SJCRH30 (cell line): ENCODE measurements around the gene MAP3K15. TPM values are rescaled to one million over a fixed set of nuclear protein-coding genes. Genes with fewer than 3 reads are reported as not detected.

Experiments
- DNase-seq, 2 experiments: peaks; one replicate each; pipeline ENCODE4 v3.0.0-alpha.2; 2015 to 2020
- H3K27ac ChIP-seq: fragments of 250-450 bp; sonication (Bioruptor Pico); 2 replicates; pipeline ENCODE4 v1.5.1; 2020; ENCODE audit warnings: mild to moderate bottlenecking, moderate library complexity
- H3K27me3 ChIP-seq: fragments of 250-450 bp; sonication (Bioruptor Pico); 2 replicates; pipeline ENCODE4 v1.5.1; 2020; ENCODE audit warnings: mild to moderate bottlenecking, moderate library complexity
- H3K36me3 ChIP-seq: fragments of 250-450 bp; sonication (Bioruptor Pico); 2 replicates; pipeline ENCODE4 v1.5.1; 2020; ENCODE audit warnings: mild to moderate bottlenecking, moderate library complexity
- H3K4me1 ChIP-seq: fragments of 250-450 bp; sonication (Bioruptor Pico); 2 replicates; pipeline ENCODE4 v1.5.1; 2020; ENCODE audit warnings: mild to moderate bottlenecking, moderate library complexity
- H3K4me3 ChIP-seq: fragments of 250-450 bp; sonication (Bioruptor Pico); 2 replicates; pipeline ENCODE4 v1.5.1; 2020; ENCODE audit warnings: mild to moderate bottlenecking, moderate library complexity
- H3K9me3 ChIP-seq: fragments of 250-450 bp; sonication (Bioruptor Pico); replicated peaks from 2 replicates; pipeline ENCODE4 v1.5.1; 2020; ENCODE audit warnings: mild to moderate bottlenecking, moderate library complexity
- total RNA-seq: library from RNA; depleted of rRNA; stranded (reverse); fragments of >200 nt; shearing (Covaris generic); gene quantifications from 2 replicates; pipeline ENCODE4 v1.2.3, GENCODE V29; 2014; rRNA removed

Gene MAP3K15
- total RNA-seq, 1 experiment from 2014 or later, result 0.51 TPM

DNA sequence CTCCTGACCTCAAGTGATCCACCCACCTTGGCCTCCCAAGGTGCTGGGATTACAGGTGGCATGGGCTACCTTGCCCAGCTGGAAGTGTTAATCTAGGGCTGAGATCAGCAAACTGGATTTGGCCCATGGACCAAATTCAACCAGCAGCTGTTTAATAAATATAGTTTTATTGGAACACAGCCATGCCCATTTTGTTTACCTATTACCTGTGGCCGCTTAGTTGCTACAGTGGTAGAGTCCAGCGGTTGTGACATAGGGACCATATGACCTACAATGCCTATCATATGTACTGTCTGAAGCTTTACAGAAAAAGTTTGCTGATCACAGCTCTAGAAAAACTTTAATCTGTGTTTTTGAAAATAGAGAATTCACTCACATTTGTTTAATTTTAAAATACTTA, 188.7 kb downstream of the MAP3K15 start:
- Histone ChIP-seq H3K27ac (no peak overlapping the region), H3K27me3 (no peaks in the 10 kb centered on the region), H3K4me1 (no peaks in the 10 kb centered on the region), H3K9me3 (no peaks in the 10 kb centered on the region), H3K4me3 (no peak overlapping the region), H3K36me3 (no peaks in the 10 kb centered on the region)
- no peak for DNase-seq

Other genes with a start within 250 kb of the MAP3K15 start
- 378 and 393 TPM in 2 replicates for gene PDHA1, start 171.6 kb downstream of the MAP3K15 start, total RNA-seq